Ovary (tissue), 9 donors: ENCODE data around the gene FGF8. TPM values are rescaled to one million over a fixed set of nuclear protein-coding genes. Genes with fewer than 3 reads are reported as not detected.
A peak's percentile ranks its signal among the peaks of the same experiment; 100 is the strongest.

ENCODE experiments used
- DNase-seq, 5 donors: peaks; one replicate each; pipeline ENCODE4 v3.0.0-alpha.2; 2019 to 2020
- H3K27ac ChIP-seq, 2 donors: fragments of 200-600 bp; one replicate each; pipeline versions ENCODE4 v1.5.1 to v1.8.0; 2019 to 2022
- H3K27me3 ChIP-seq: fragments of 200-600 bp; one replicate; pipeline ENCODE4 v1.8.0; 2022
- H3K36me3 ChIP-seq: fragments of 200-600 bp; sonication (generic); one replicate; pipeline ENCODE4 v1.5.1; 2019
- H3K4me1 ChIP-seq: one replicate; pipeline ENCODE4 v1.8.1; 2013; ENCODE audit warnings: mild to moderate bottlenecking, moderate library complexity; ENCODE audit not compliant: insufficient read depth
- H3K4me3 ChIP-seq: fragments of 200-600 bp; sonication (generic); one replicate; pipeline ENCODE4 v1.5.1; 2017
- H3K9me3 ChIP-seq, 2 donors: fragments of 200-600 bp in 1 of 2; sonication (generic) in 1 of 2; one replicate each; pipeline versions ENCODE4 v1.5.1 to v1.8.1; 2013 to 2019; ENCODE audit warnings: mild to moderate bottlenecking in 1 of 2, moderate library complexity in 1 of 2
- EP300 ChIP-seq: sonication (generic); formaldehyde crosslinking; IDR thresholded peaks from one replicate; pipeline ENCODE4 v1.6.1; 2017; ENCODE audit warnings: antibody characterized with exemption
- POLR2A ChIP-seq: fragments of 450-650 bp; IDR thresholded peaks from one replicate; pipeline ENCODE4 v1.6.1; 2017; ENCODE audit warnings: antibody characterized with exemption, mild to moderate bottlenecking, moderate library complexity
- WGBS, 3 donors: extraction: QIAGEN DNeasy Blood & Tissue Kit in 1 of 3; methylation state at CpG; one replicate each; pipeline versions ENCODE4 v1.1.5 to v1.1.7; 2013 to 2017; 5-methylcytosine and 5-hydroxymethylcytosine counted together
- intact Hi-C, 4 donors: fragments of 100-400 bp; cut with DNase I; formaldehyde crosslinking; loops; one replicate each; pipeline versions ENCODE4 v1.11.0 to v1.15.1; 2022 to 2023
- polyA plus RNA-seq, 2 donors: library from polyadenylated mRNA; stranded (reverse); fragments of 200-250 nt in 1 of 2; fragments of 350-450 nt in 1 of 2; fragmentation: Illumina TruSeq in 1 of 2; extraction: RNeasy Lipid Tissue Mini Kit (QIAGEN cat#74804) in 1 of 2; gene quantifications; one replicate each; pipeline ENCODE4 v1.2.3, GENCODE V29; 2013 to 2014
- total RNA-seq, 7 donors: library from RNA; depleted of rRNA in 2 of 7; stranded (reverse); fragments of >200 nt in 2 of 7; fragmentation: NEBNext Ultra II Directional in 3 of 7; extraction: Animal tissue kit (Norgen Biotek cat#: 25700) in 3 of 7; gene quantifications; one replicate each; pipeline versions ENCODE4 v1.1.0 to v1.2.4, GENCODE V29; 2016 to 2023
- TF ChIP-seq, protein P1 (sequence below), 3 donors: fragments of 450-650 bp in 2 of 3; fragments of 200-600 bp in 1 of 3; IDR thresholded peaks; one replicate each; pipeline versions ENCODE4 v1.5.1 to v1.8.0; 2016 to 2022; ENCODE audit warnings: antibody characterized with exemption in 3 of 3, mild to moderate bottlenecking in 1 of 3
- donor health status: DM: no; HTN: no; CAD: no; lungs with moderate emphysema.
- donor health status: DM: no; HTN: no; CAD: no.
- donor health status: Bipolar disorder and iron deficiency.
- donor health status: DM: yes; HTN: yes; CAD: no.
- donor health status: DM: no; HTN: no; CAD: no.
- donor health status: DM: yes; HTN: yes; CAD: no.

The FGF8 gene
- total and polyA plus RNA-seq, 9 donors: not detected

DNA sequence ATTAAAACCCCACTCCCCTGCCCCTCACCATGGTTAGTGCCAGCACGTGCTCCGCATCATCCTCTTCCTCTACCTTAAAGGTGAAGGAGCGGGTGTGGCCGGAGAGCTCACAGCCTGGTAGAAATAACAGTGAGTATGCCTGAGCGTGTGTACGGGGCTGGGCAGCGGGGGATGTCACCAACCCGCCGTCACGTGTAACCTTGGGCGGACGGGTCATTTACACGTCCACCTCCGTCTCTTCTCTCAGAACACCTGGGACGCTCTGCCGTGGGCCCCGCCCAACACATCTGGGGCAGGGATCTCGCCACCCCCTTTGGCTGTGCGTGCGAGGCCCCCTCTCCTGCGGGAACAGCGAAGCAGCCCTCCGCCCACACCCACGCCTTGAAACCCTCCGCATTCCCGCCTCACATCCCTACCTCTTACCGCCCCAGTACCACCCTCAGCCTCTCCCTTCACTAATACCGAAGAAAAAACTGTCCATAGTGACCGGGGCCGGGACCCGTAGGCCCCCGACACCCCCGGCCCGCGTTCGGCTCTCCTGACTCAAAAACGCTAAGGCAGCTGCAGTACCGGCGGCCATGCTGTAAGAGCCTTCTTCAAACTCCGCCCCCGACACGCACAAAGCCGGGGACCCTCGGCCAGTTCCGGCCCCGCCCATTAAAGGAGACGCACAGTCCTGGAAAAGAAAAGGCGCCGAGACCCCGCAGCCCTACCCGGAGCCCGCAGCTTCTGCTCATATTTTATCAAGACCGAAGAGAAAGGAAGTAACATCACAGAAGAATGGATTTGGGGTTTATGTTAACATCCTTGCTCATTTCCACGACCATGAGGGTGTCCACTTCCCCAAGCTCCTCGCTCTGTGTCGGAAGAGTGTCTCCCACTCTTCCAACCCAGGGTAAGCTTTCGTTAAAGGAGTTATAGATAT is 7.2 kb upstream of the FGF8 start, which contains the start of gene NPM3:
NPM3 (minus strand) TSS at position 636 of the 925 bp plus-strand sequence; CDS start at position 580, 56 bp downstream.
- no peaks in the 10 kb centered on the region for H3K36me3 ChIP-seq
- peaks cover 20% of the 10 kb centered on the region for H3K4me1 ChIP-seq
- 1% methylated on average over 55 to 57 of the region's 57 CpGs for WGBS, 3 donors
- DNase-seq: peak; percentile 74 to 83 (median 78)
- peak within 1 kb of the TSS; percentile 53 for H3K4me3 ChIP-seq
- H3K9me3 ChIP-seq: no peaks in the 10 kb centered on the region
- H3K27ac ChIP-seq: no peak within 1 kb of the TSS
- H3K27me3 ChIP-seq: no peaks in the 10 kb centered on the region
- TF ChIP-seq, protein P1, sequence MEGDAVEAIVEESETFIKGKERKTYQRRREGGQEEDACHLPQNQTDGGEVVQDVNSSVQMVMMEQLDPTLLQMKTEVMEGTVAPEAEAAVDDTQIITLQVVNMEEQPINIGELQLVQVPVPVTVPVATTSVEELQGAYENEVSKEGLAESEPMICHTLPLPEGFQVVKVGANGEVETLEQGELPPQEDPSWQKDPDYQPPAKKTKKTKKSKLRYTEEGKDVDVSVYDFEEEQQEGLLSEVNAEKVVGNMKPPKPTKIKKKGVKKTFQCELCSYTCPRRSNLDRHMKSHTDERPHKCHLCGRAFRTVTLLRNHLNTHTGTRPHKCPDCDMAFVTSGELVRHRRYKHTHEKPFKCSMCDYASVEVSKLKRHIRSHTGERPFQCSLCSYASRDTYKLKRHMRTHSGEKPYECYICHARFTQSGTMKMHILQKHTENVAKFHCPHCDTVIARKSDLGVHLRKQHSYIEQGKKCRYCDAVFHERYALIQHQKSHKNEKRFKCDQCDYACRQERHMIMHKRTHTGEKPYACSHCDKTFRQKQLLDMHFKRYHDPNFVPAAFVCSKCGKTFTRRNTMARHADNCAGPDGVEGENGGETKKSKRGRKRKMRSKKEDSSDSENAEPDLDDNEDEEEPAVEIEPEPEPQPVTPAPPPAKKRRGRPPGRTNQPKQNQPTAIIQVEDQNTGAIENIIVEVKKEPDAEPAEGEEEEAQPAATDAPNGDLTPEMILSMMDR (IDR thresholded peaks at IDR 0.05): no peak
- TF ChIP-seq POLR2A (no peak), EP300 (no peak)
- intact Hi-C loops: loop anchor here in 1 of 4 donors (10.0 kb wide), 1 partner anchor 178 kb away; no protein-coding TSS in a partner anchor

DNA sequence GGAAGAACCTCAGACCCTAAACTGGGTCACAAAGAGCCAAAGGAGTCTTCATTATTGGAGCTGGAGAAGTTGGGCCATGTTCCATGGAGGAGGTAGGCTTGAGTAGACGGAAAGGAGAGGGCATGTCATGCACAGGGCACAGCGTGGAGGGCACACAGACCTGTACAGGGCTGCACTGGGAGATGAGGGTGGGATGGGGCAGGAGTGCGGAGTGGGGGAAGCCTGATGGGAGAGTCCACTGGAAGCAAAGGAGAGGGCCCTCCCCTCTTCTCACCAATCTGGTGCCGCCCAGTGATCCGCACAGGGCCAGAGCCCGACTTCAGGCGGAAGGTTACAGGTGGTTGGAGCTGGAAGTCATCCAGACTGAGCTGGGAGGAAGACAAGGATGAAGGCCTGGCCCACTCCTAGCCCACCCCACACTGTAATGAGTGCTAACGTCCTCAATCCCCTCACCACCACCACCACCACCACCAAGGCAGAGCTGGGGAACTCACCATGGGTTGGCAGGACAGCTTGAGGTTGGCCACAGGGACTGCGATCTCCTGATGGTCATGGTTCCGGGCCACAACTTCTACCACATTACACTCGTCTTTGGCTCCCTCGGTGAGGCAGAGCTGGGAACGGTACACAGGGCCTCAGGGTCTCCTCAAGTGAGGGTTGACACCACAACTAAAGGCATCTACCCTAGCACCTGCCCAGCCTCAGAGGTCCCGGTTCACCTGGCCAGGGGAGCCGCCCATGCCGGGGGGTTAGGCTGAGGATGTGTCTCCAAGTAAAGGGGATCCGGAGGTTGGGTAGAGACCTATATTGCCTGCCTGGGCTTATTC is 6.3 kb upstream of the FGF8 start:
- TF ChIP-seq EP300 (no peak), POLR2A (no peak)
- TF ChIP-seq, protein P1 (IDR thresholded peaks at IDR 0.05): no peak
- WGBS, 3 donors: 46 to 54% (median 46%) methylated on average over 17 of the region's 17 CpGs
- H3K36me3 ChIP-seq: no peaks in the 10 kb centered on the region
- no peaks in the 10 kb centered on the region for H3K27me3 ChIP-seq
- intact Hi-C loops: loop anchor here in 1 of 4 donors (10.0 kb wide), 1 partner anchor 177 kb away; no protein-coding TSS in a partner anchor
- no peak overlapping the region for H3K27ac ChIP-seq
- no peak for DNase-seq
- H3K9me3 ChIP-seq: no peaks in the 10 kb centered on the region
- peaks cover 20% of the 10 kb centered on the region for H3K4me1 ChIP-seq
- H3K4me3 ChIP-seq: peak overlapping the region; percentile 53

DNA sequence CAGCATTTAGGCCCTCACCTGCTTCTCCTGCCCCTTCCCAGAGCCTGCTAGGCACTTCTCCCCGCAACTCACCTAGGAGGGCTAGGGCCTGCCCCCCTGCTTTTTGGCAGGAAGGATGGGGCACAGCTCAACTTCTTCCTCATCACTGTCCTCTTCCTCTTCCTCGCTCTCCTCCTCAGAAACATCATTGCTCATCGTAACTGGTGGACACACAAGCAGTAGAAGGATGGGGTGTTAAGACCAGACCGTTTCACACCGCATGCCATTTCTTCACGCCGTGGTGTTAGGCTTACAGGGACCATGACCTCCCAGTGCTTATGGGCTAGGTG is 5.7 kb upstream of the FGF8 start:
- H3K4me3 ChIP-seq: no peak overlapping the region
- 77 to 85% (median 80%) methylated on average over 7 of the region's 7 CpGs for WGBS, 3 donors
- H3K4me1 ChIP-seq: peaks cover 20% of the 10 kb centered on the region
- H3K36me3 ChIP-seq: no peaks in the 10 kb centered on the region
- no peak for TF ChIP-seq POLR2A
- H3K27ac ChIP-seq: no peak overlapping the region
- intact Hi-C loops: loop anchor here in 1 of 4 donors (10.0 kb wide), 1 partner anchor 177 kb away; no protein-coding TSS in a partner anchor
- H3K9me3 ChIP-seq: no peaks in the 10 kb centered on the region
- no peaks in the 10 kb centered on the region for H3K27me3 ChIP-seq
- no peak for DNase-seq

DNA sequence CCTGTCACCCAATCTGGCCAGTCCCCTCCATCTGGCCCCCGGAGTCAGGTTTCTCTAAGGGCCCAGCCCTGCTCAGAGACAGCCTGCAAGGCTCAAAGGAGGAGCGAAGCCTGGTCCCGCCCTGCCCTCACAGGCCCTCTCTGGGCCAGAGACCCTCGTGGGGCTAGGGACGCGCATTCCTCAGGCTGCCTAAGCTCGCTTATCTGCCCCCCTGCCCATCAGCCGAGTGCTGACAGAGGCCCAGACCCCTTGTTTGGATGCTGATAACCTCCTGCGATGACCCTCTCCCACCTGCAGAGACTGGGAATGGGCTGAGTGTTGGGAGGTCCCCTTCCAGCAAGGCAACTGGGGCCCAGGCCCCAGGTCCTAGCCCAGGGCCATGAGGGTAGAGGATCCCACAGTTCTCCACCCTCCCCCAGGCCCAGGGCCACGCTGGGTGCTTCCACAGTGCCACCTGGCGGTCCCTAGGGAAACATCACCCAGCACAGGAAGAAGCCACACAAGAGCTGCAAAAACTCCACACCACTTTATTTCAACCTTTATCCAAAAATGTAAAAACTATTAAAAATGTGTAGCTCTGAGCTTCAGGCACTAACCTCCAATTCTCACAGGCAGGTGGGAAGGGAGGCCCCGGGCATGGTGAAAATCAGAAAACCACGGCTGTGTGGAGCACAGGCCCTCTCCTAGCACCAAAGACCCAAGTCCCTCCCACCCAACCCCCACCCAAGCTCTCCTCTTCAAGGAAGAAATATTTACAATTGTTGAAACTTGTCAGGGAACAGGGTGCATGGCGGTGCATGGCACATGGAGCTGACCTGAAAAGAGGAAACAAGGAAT is 5.1 kb upstream of the FGF8 start:
- Histone ChIP-seq H3K4me3 (no peak overlapping the region), H3K36me3 (no peaks in the 10 kb centered on the region), H3K27me3 (no peaks in the 10 kb centered on the region), H3K27ac (no peak overlapping the region), H3K9me3 (no peaks in the 10 kb centered on the region), H3K4me1 (peaks cover 20% of the 10 kb centered on the region)
- DNase-seq: peak in 4 of 5 donors; percentile 48 to 71 (median 56)
- WGBS, 3 donors: 61 to 62% (median 61%) methylated on average over 14 of the region's 14 CpGs
- TF ChIP-seq, protein P1 (IDR thresholded peaks at IDR 0.05): peak in 2 of 3 donors; percentile 58 to 62
- no peak for TF ChIP-seq POLR2A
- intact Hi-C loops: loop anchor here in 1 of 4 donors (10.0 kb wide), 1 partner anchor 176 kb away; no protein-coding TSS in a partner anchor
